MM.1S (cell line): ENCODE measurements around the gene CDH4.

ENCODE experiments used
- DNase-seq: peaks from one replicate; pipeline ENCODE4 v3.0.0-alpha.2; 2015
- H2AFZ ChIP-seq: fragments of 300-600 bp; sonication (generic); 2 replicates; pipeline ENCODE4 v1.6.0; 2016; ENCODE audit warnings: antibody characterized with exemption, low read length
- H3F3A ChIP-seq: fragments of 300-600 bp; sonication (generic); 2 replicates; pipeline ENCODE4 v1.6.1; 2016; ENCODE audit warnings: mild to moderate bottlenecking, antibody characterized with exemption, low read length, moderate library complexity, mixed read lengths; ENCODE audit not compliant: insufficient read depth
- H3K27ac ChIP-seq: fragments of 300-600 bp; sonication (generic); 2 replicates; pipeline ENCODE4 v1.5.1; 2016; ENCODE audit warnings: mild to moderate bottlenecking, low read length
- H3K27me3 ChIP-seq: fragments of 300-600 bp; sonication (generic); replicated peaks from 2 replicates; pipeline ENCODE4 v1.6.0; 2016; ENCODE audit warnings: low read length; ENCODE audit not compliant: insufficient read depth
- H3K36me3 ChIP-seq: fragments of 300-600 bp; sonication (generic); replicated peaks from 2 replicates; pipeline ENCODE4 v1.6.1; 2016; ENCODE audit warnings: mild to moderate bottlenecking, low read length, mixed read lengths; ENCODE audit not compliant: insufficient read depth
- H3K4me1 ChIP-seq: fragments of 300-600 bp; sonication (generic); 2 replicates; pipeline ENCODE4 v1.6.1; 2016; ENCODE audit warnings: low read length, mixed read lengths
- H3K4me2 ChIP-seq: fragments of 300-600 bp; sonication (generic); 2 replicates; pipeline ENCODE4 v1.6.0; 2016; ENCODE audit warnings: low read depth, low read length
- H3K4me3 ChIP-seq: fragments of 300-600 bp; sonication (generic); 2 replicates; pipeline ENCODE4 v1.5.1; 2016; ENCODE audit warnings: low read length, mixed read lengths
- H3K79me2 ChIP-seq: fragments of 300-600 bp; sonication (generic); 2 replicates; pipeline ENCODE4 v1.6.1; 2016; ENCODE audit warnings: mixed run types, low read length, mixed read lengths
- H3K9ac ChIP-seq: fragments of 300-600 bp; sonication (generic); 2 replicates; pipeline ENCODE4 v1.6.1; 2016; ENCODE audit warnings: low read length, mixed read lengths
- H3K9me2 ChIP-seq: fragments of 300-600 bp; sonication (generic); replicated peaks from 2 replicates; pipeline ENCODE4 v1.6.1; 2016; ENCODE audit warnings: mild to moderate bottlenecking, low read length, mixed read lengths; ENCODE audit not compliant: insufficient read depth
- H3K9me3 ChIP-seq: fragments of 300-600 bp; sonication (generic); replicated peaks from 2 replicates; pipeline ENCODE4 v1.6.1; 2016; ENCODE audit warnings: mild to moderate bottlenecking, low read length, mixed read lengths; ENCODE audit not compliant: insufficient read depth
- H4K20me1 ChIP-seq: fragments of 300-600 bp; sonication (generic); 2 replicates; pipeline ENCODE4 v1.6.1; 2016; ENCODE audit warnings: mild to moderate bottlenecking, low read length, moderate library complexity, mixed read lengths; ENCODE audit not compliant: insufficient read depth
- EZH2 ChIP-seq: fragments of 300-600 bp; sonication (generic); optimal IDR thresholded peaks from 2 replicates; pipeline ENCODE3; 2017; ENCODE audit warnings: low read depth, mild to moderate bottlenecking, antibody characterized with exemption, low read length, mixed read lengths
- EZH2phosphoT487 ChIP-seq: fragments of 300-600 bp; sonication (generic); IDR thresholded peaks from 2 replicates; pipeline ENCODE4 v1.6.1; 2018; ENCODE audit warnings: antibody characterized with exemption, low read length
- TF ChIP-seq, protein P1 (sequence below): fragments of 300-600 bp; sonication (generic); IDR thresholded peaks from 2 replicates; pipeline ENCODE4 v1.5.1; 2016; ENCODE audit warnings: antibody characterized with exemption, low read length, mixed read lengths

CDH4 gene

GRCh38 chr20:61977419-61977786 lies 725.3 kb downstream of the CDH4 start:
- Histone ChIP-seq H3K9me3 (no peaks in the 10 kb centered on the region), H3K36me3 (peaks cover 4% of the 10 kb centered on the region; the same call in 1 of the 2 replicates), H3K4me3 (no peak overlapping the region), H3F3A (no peaks in the 10 kb centered on the region), H3K9ac (no peak overlapping the region), H4K20me1 (no peaks in the 10 kb centered on the region), H3K4me2 (no peak overlapping the region), H3K27ac (no peak overlapping the region), H3K9me2 (no peaks in the 10 kb centered on the region), H2AFZ (no peak overlapping the region), H3K4me1 (no peaks in the 10 kb centered on the region), H3K79me2 (no peaks in the 10 kb centered on the region; the same call in 1 of the 2 replicates), H3K27me3 (no peaks in the 10 kb centered on the region)
- TF ChIP-seq EZH2phosphoT487 = no peak
- TF ChIP-seq, protein P1, sequence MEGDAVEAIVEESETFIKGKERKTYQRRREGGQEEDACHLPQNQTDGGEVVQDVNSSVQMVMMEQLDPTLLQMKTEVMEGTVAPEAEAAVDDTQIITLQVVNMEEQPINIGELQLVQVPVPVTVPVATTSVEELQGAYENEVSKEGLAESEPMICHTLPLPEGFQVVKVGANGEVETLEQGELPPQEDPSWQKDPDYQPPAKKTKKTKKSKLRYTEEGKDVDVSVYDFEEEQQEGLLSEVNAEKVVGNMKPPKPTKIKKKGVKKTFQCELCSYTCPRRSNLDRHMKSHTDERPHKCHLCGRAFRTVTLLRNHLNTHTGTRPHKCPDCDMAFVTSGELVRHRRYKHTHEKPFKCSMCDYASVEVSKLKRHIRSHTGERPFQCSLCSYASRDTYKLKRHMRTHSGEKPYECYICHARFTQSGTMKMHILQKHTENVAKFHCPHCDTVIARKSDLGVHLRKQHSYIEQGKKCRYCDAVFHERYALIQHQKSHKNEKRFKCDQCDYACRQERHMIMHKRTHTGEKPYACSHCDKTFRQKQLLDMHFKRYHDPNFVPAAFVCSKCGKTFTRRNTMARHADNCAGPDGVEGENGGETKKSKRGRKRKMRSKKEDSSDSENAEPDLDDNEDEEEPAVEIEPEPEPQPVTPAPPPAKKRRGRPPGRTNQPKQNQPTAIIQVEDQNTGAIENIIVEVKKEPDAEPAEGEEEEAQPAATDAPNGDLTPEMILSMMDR = no peak
- no peak for DNase-seq

GRCh38 chr20:61978491-61978890 lies 726.4 kb downstream of the CDH4 start:
- H3K4me2 ChIP-seq = no peak overlapping the region
- no peaks in the 10 kb centered on the region for H3K27me3 ChIP-seq
- no peak for DNase-seq
- H3K4me1 ChIP-seq = no peaks in the 10 kb centered on the region
- no peaks in the 10 kb centered on the region for H3K9me2 ChIP-seq
- H3K27ac ChIP-seq = no peak overlapping the region
- TF ChIP-seq EZH2phosphoT487 (no peak), EZH2 (no peak)
- TF ChIP-seq, protein P1 = no peak
- H4K20me1 ChIP-seq = no peaks in the 10 kb centered on the region
- no peak overlapping the region for H2AFZ ChIP-seq
- H3K4me3 ChIP-seq = no peak overlapping the region
- H3K79me2 ChIP-seq = no peaks in the 10 kb centered on the region; the same call in 1 of the 2 replicates
- H3K9me3 ChIP-seq = no peaks in the 10 kb centered on the region
- H3K36me3 ChIP-seq = peaks cover 4% of the 10 kb centered on the region; the same call in 1 of the 2 replicates
- no peaks in the 10 kb centered on the region for H3F3A ChIP-seq
- H3K9ac ChIP-seq = no peak overlapping the region

DNA sequence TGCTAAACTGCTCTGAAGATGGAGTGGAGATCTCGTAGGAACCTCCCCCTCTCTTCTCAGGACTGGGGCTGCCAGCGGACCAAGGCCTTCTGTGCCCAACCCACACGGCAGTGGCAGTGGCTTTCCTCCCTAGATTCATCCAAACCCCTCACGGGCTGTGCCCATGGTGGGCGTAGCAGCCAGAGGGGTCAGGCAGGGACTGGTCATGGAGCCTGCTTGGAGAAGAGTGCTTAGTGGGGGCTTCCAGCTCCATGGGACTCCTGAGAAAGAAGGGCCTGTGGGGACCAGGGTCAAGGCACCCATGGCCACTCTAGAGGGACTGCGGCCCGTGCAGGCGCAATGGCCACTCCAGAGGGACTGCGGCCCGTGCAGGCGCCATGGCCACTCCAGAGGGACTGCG lies 727.0 kb downstream of the CDH4 start:
- DNase-seq = no peak
- TF ChIP-seq EZH2 (no peak), EZH2phosphoT487 (no peak)
- TF ChIP-seq, protein P1 = no peak
- H3K4me1 ChIP-seq = no peaks in the 10 kb centered on the region
- H4K20me1 ChIP-seq = no peaks in the 10 kb centered on the region
- no peak overlapping the region for H3K9ac ChIP-seq
- no peaks in the 10 kb centered on the region for H3K9me2 ChIP-seq
- H3K36me3 ChIP-seq = peaks cover 4% of the 10 kb centered on the region; the same call in 1 of the 2 replicates
- no peaks in the 10 kb centered on the region; the same call in 1 of the 2 replicates for H3K79me2 ChIP-seq
- no peaks in the 10 kb centered on the region for H3K27me3 ChIP-seq
- no peak overlapping the region for H2AFZ ChIP-seq
- no peak overlapping the region for H3K4me3 ChIP-seq
- H3F3A ChIP-seq = no peaks in the 10 kb centered on the region
- no peaks in the 10 kb centered on the region for H3K9me3 ChIP-seq
- H3K27ac ChIP-seq = no peak overlapping the region
- H3K4me2 ChIP-seq = no peak overlapping the region
